ENCODE results near the gene UBD. TPM values are rescaled to one million over a fixed set of nuclear protein-coding genes. Genes with fewer than 3 reads are reported as not detected.

Gene UBD
- total and polyA plus RNA-seq, 9 of the 15 experiments (the other 6 are each of a cell fraction or from before 2014, with no cell fraction given) = not detected

DNA sequence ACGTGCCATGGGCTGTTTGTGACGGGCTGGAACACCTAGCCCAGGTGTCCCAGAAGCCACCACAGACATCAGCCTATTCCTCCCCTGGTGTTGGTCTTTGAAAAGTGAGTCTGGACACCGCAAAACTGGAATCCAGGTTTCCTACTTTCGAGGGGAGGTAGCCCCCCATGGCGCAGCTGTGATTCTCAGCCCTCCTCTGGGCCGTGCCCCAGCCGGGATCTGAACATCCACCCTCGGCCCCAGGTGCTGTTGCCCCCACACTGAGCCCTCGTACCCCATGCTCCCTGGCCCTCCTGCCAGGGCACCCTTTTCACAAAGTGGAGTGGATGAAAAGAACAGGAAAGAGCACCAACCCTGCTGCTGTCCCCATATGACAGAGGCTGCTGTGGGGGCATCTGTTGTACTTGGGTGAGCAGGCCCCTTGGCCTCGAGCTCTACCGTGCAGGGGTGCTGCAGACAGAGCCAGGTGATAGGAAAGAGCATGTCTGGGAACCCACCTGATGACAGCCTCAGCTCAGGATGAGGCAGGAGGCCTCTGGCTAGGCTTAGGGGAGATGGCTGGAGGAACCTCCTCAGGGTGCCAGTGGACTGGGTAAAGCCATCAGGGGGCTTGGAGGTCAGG lies 53.0 kb downstream of the UBD start:
- TF ChIP-seq NFXL1 (CRISPR knock-in tag; IDR thresholded peaks at IDR 0.05) (no peak), RFX7 (CRISPR knock-in tag; IDR thresholded peaks at IDR 0.05) (no peak), KAT8 (IDR thresholded peaks at IDR 0.05; ENCODE audit: low read depth) (no peak)
- TF ChIP-seq, protein P1, sequence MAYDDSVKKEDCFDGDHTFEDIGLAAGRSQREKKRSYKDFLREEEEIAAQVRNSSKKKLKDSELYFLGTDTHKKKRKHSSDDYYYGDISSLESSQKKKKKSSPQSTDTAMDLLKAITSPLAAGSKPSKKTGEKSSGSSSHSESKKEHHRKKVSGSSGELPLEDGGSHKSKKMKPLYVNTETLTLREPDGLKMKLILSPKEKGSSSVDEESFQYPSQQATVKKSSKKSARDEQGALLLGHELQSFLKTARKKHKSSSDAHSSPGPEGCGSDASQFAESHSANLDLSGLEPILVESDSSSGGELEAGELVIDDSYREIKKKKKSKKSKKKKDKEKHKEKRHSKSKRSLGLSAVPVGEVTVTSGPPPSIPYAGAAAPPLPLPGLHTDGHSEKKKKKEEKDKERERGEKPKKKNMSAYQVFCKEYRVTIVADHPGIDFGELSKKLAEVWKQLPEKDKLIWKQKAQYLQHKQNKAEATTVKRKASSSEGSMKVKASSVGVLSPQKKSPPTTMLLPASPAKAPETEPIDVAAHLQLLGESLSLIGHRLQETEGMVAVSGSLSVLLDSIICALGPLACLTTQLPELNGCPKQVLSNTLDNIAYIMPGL (CRISPR knock-in tag; IDR thresholded peaks at IDR 0.05) = no peak
- Histone ChIP-seq H4K20me1 (replicated peaks; ENCODE audit: control insufficient read depth, insufficient read depth, low read length) (0 out of 2 replicates have a peak, but pooled peaks cover 2% of the 10 kb centered on the region), H3K4me2 (ENCODE audit: insufficient read depth, low read length) (no peak overlapping the region), H2AFZ (ENCODE audit: low read depth, low read length) (no peak overlapping the region), H3K27ac (ENCODE audit: extremely low read depth, low read depth, low read length) (no peak overlapping the region), H3K4me1 (replicated peaks in 1 of 2; ENCODE audit: control insufficient read depth in 2 of 2, insufficient read depth in 2 of 2, low read length in 2 of 2) (no peaks in the 10 kb centered on the region), H3K27me3 (ENCODE audit: control insufficient read depth in 2 of 2, insufficient read depth in 2 of 2, low read length in 2 of 2) (peaks cover 9 to 62% of the 10 kb centered on the region in 2 experiments), H3K9me1 (ENCODE audit: control insufficient read depth, insufficient read depth, low read length) (no peaks in the 10 kb centered on the region), H3K79me2 (ENCODE audit: control insufficient read depth, insufficient read depth, low read length) (no peaks in the 10 kb centered on the region), H3K9ac (ENCODE audit: insufficient read depth in 1 of 2, low read depth in 2 of 2, low read length in 2 of 2) (no peak overlapping the region; a peak in 1 of 4 replicates), H3K36me3 (ENCODE audit: control insufficient read depth, insufficient read depth, low read length) (no peaks in the 10 kb centered on the region), H3K9me3 (replicated peaks; ENCODE audit: control insufficient read depth, insufficient read depth, low read depth, low read length) (no peaks in the 10 kb centered on the region), H3K4me3 (no peak overlapping the region)
- intact Hi-C loops (cut with micrococcal nuclease) = no loop called here
- ChIA-PET CTCF (ENCODE audit: low intra/inter-chr PET ratio) (no interaction called here), POLR2A (no interaction called here)
- ATAC-seq = no peak
- no TSS peak for BruUV-seq (replicated peaks)
- WGBS (ENCODE audit: insufficient coverage, low coverage, missing lambda C conversion rate) = 1% methylated on average over 10 of the region's 11 CpGs
- DNase-seq (ENCODE audit: extremely low read depth in 1 of 4, low spot score in 3 of 4) = no peak
- no peak for FAIRE-seq
- in situ Hi-C loops (cut with MboI) = no loop called here
